Epithelial cell of prostate (primary cell): ENCODE results near the gene MOGAT3.

Experiments used
- DNase-seq: peaks from one replicate; pipeline ENCODE4 v3.0.0-alpha.2; 2011; ENCODE audit warnings: low read depth, low spot score
- H3K27ac ChIP-seq: fragments of 450-650 bp; 2 replicates; pipeline ENCODE4 v1.5.1; 2017; ENCODE audit warnings: mild to moderate bottlenecking

MOGAT3 gene

DNA sequence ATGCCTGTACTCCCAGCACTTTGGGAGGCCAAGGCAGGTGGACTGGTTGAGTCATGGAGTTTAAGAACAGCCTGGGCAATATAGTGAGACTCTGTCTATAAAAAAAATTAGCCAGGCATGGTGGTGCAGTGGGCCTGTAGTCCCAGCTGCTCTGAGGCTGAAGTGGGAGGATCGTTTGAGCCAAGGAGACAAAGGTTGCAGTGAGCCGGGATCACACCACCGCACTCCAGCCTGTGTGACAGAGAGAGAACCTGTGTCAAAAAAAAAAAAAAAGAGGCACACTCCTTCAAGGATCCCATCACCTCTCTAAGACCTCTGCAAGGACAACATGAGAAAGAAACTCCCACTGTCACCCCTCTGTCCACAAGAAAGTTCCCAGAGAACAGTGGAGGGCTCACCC is 25.2 kb downstream of the MOGAT3 start:
- no peak overlapping the region for H3K27ac ChIP-seq
- no peak for DNase-seq

DNA sequence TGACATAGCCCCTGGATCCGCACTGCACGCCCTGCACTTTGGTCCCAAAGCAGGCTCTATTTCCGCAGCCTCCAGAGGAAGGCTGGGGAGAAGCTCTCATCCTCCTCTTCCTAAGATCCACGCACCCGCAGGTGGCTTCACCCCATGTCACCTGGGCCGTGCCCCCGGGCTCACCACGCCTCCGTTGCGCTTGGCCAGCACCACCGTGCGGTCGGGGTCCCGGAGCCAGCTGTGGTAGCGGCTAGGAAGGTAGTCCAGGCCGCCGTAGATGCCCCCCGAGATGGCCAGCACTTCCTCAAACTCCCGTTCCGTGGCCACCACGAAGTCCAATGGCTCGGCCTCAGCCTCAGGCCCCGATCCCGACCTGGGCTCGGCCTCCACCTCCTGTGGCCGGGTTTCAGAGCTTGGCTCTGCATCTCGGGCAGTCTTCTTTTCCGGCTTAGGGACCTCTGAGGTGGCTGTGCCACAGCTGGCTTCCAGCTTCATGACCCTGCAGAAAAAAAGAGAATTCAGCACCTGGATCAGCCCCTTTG is 26.4 kb downstream of the MOGAT3 start:
- no peak overlapping the region for H3K27ac ChIP-seq

DNA sequence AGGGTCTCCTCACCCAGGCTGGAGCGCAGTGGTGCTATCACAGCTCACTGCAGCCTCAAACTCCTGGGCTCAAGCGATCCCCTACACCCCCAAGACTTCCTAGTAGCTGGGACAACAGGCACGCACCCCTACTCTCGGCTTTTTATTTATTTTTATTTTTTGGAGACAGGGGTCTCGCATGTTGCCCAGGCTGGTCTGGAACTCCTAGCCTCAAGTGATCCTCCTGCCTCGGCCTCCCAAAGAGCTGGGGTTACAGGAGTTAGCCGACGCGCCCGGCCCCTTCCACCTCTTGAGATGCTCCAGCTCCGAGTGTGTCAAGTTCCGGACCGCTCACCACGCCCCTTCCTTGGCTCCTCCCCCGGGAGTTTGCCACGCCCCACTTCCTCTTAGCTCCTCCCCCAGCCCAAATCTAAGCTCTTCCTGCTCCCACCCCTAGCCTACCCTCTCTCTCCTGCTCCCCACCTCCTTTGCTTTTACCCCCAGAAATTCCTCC is 27.0 kb downstream of the MOGAT3 start:
- DNase-seq = no peak
- no peak overlapping the region for H3K27ac ChIP-seq

More for the DNA sequence above, 26.4 kb downstream of the MOGAT3 start:
- DNase-seq = no peak

DNA sequence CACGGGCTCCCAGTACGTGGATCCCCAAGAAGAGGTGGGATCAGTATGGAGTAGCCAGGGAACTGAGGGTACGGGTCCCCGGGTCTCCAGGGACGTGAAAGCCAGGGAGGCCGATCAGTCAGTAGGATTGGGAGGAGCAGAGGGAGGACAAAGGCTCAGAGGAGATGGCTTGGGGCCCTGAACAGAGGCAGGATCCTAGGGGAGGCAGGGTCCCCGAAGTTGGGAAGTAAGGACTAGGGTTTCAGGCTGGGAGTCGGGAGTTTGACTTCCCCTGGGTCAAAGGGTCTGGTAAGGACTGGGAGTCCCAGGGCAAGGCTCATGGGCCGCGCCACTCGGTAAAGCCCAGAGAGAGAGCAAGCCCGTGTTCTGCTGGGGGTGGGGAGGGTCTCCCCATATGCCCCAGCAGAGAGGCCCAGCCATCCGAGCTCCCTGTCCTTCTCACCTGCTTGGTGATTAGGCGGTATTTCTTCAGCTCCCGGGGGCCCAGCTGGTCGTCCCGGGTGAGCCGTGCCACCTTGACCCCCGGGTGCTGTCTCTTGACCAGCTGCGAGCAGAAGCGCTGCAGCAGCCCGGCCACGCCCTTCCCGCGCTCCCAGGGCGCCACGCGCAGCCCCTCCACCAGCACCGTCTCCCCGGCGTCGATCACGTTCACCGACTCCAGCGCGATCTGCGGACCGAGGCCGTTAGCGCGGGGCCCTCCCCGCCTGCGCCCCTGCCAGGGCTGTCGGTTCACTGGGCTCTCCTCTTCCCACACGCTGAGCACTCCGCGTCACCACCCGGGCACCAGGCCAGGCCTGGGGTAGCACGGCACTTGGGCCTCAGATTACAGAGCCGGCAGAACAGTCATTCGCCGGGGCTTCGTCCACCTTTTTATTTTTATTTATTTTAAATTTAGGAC is 27.7 kb downstream of the MOGAT3 start:
- H3K27ac ChIP-seq = no peak overlapping the region
- no peak for DNase-seq

DNA sequence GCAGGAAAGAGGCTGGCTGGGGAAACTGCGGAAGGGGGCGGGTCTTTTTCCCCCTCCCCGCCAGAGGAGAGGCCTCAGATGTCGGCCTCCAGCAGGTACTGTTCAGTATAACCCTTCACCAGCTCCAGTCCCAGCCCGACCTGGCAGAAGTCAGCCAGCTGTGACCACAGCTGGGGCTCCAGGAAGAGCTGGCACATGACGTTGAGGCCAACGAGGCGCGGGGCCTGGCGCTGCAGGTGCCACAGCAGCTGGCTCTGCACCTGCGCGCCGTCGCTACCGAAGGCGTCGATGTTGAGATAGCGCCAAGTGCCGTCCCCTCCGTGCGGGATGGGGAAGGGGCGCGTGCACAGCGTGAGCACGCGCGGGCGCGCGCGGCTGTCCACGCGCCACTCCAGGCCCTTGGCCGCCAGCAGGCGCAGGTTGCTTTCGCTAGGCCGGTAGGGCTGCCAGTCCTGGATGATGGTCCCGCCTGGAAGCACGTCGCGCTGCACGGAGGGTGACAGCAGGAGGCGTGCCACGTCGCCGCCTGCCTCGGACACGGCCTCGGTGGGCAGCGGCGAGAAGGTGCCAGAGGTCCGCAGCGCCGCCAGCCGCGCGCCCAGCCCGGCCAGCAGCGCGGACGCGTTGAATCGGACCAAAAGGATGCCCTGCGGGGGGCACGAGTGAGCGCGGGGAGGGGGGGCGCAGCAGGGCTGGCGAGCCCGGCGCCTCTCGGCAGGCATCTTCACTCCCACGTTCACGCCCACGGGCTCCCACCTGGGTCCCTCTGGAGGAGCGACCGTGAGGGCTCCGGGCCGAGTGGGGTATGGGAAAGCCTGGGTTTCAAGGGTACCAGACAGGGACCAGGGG is 28.6 kb downstream of the MOGAT3 start:
- no peak for DNase-seq
- no peak overlapping the region for H3K27ac ChIP-seq

DNA sequence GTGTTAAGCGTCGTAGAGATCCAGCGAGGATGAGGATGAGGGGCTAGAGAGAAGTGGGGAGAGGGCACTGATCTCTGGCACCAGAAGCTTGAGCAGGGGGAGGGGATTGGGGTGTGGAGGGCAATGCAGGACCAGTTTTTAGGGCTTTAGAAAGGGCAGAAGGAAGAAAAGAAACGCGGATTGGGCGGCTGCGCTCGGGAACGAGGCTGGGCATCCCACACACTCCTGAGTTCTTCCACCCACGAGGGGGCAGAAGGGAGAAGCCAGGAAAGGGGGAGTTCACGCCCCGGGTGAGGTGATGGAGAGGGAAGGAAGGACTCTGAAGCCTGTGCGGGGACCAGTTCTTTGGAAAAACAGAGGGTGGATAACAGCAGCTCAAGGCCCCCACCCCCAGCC is 29.4 kb downstream of the MOGAT3 start:
- H3K27ac ChIP-seq = no peak overlapping the region
- no peak for DNase-seq

DNA sequence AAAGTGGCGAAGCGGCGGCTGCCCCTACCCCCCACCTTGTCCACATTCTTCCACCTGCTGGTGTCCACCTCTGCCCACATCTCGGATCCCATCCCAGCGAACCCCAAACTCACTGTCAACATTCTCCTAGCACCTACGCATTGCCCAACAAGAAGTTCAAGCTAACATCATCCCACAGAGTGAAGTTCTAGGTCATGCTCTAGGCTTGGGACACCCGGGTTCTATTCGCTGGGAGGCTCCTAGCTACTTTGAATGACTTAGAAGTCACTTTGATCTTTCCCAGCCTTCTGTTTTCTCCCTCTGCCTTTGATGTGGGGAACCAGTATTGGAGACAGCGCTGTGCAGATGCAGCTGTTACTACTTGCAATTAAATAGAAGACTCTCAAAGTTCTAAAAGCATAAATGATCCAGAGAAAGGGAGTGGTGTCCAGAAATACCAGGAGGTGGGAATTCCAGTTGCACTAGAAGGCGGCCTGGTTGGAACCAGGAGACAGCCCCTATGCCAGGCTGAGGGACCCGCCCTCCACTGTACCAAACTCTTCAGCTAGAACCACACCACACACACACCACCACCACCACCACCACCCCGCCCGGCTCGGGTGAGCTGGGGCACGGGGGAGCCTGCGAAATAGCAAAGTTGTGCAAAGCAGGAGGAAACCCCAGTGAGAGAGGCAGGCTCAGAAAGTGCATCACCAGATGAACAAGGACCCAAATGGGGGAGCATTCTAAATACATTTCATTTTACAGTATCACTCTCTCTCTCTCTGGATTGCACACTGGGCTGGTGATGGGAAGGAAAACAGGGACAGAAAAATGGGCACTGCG is 30.0 kb downstream of the MOGAT3 start:
- H3K27ac ChIP-seq = no peak overlapping the region
- no peak for DNase-seq

DNA sequence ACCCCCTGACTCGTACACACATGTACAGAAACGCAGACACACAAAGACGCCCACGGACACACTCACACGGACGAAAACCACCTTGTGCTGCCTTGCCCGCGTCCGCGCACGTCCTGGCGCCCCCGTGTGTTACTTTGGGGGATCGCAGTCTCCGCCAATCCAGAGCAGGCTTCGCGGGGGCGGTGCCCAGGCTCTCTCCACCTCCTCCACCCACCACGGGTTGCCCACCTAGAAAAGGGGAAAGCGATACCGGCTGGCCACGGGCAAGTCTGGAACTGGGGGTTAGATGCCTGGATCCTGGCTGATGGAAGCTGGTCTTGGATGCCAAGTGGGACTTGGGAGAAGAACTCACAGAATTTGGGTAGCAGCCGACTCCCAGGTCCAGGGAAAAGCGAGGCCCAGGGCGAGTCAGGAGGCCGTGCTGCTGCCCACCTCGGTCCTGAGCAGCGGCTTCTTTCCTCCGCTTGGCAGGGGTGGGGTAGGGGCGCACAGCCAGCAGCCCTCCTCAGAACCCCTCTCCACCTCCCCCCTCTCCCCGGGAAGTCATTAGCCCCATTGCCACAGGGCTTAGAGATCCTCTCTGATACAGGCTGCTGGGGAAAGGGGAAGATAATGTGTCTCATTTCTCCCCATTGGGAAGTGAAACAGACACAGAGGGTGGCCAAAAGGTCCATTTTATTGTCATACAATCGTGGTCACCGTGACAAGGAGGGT is 30.8 kb downstream of the MOGAT3 start:
- no peak for DNase-seq
- no peak overlapping the region for H3K27ac ChIP-seq

DNA sequence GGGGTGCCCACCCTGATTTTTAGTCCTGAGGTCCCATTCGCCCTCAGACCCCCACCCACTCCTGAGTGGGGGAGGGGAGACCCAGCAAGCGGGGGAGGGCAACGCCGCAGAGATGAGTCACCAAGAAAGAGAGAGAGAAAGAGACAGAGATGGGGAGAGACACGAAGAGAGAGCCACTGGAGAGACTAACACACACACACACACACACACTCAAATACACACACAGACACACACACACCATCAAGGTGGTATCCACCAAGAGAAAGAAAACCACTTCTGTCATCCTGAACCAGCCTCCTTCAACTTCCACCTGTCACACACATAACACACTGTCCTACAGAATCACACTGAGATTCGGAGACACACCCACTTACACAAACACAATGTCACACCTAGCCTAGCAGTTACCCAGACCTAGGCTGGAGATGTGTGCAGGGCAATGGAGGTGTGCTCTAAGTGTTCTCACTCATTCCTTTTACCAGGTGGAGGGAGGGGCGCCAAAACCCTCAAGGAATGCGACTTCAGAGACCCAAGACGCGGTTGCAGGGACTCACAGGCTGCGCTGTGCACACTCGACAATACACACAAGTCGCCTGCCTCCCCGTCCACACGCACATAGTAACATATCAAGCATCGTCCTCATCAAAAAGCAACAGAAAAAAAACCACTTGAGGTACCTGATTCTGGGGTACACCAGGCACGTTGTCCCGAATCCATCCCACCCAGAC is 31.6 kb downstream of the MOGAT3 start:
- H3K27ac ChIP-seq = no peak overlapping the region
- no peak for DNase-seq

DNA sequence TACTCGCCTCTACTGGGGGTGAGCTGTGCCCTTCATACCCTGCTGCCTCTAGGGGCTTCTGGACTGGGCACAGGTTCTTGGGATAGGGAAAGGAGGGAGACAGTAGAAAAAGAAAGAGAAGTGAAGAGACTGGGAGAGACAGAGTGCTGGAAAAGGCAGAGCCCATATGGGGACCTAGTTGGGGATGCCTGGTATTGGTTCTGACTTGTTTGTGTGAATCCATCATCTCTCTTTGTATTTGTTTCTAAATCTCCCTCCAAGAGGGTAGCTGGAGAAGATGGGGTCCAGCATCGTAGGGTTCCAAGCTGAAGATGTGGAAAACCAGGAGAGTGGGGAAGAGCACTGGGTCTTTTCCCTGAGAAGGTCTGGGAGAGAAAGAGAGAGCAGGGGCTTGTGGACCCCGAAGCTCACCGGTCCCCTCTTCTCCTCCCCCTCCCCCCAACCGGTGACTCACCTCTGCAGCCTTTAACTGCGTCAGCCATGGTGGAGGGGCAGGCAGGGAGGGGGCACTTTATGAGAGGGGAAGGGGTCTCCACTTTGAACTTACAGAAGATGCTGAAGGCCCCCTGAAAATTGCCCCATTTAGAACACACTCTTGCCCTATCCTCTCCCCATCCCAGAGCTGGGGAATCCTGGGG is 32.3 kb downstream of the MOGAT3 start:
- no peak for DNase-seq
- no peak overlapping the region for H3K27ac ChIP-seq

DNA sequence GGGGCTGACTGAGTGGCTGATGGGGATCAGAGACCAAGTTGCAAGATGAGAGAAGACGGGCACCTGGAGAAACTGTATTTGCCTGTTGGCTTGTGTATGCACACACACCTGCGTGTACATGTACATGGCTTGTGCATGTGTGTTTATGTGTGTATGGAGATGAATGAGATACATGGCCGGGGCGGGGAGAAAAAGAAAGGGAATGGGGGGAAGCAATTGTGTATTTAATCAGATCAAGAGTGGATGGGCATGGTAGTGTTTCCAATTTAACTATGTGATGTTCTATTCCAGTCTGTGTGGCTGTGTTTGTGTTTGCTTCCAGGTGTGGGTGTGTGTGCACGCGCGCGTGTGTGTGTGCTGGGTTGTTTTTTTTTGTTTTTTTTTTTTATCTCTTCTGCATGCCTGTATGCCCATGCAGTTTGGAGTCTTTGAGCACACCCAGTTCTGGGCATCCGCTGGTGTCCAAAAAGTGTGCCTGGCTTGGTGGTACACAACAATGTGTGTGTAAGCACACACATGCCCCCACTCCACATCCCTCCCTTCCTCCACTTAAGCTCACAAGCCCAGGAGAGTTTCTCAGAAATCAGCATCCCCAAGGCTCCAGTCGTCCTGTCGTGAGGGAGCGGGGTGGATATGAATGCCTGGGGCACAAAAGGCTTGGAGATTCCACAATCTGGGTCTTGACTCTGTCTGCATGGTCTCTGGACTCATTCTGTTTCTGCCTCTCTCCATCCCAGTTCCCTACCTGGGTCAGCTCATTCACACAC is 33.0 kb downstream of the MOGAT3 start:
- no peak overlapping the region for H3K27ac ChIP-seq
- no peak for DNase-seq

DNA sequence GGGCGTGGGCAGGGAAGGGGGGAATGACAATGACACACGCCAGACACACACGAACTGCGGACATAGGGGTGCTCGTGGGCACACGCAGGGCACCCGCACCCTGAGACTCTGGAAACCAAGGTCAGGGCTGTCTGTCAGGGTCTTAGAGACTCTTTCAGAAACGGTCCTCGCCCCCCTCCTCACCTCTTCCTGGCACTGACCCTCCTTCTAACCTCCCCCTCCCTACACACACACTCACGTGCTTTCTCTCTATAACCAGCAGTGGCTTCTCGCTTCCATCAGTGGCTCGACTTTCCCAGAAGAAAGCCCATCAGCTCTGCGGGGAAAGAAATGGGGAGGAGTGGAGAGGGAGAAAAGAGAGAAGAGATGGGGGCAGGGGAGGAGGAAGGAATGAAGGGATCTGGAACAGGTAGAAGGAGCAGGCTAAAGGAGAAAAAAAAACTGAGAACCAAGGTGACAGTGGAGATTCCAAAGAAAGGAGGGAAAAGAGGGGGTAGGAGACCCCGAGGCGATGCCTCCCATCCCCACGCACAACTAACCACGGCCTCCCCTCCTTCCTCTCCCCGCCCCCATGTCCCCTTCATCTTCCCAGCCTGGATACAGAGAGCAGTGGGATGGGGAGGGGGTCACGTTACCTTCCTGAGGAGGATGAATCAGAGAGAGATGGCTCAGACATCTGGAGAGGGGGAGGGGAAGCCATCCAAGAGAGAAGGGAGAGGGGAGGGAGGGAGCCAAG is 33.8 kb downstream of the MOGAT3 start:
- DNase-seq = no peak
- H3K27ac ChIP-seq = no peak overlapping the region

DNA sequence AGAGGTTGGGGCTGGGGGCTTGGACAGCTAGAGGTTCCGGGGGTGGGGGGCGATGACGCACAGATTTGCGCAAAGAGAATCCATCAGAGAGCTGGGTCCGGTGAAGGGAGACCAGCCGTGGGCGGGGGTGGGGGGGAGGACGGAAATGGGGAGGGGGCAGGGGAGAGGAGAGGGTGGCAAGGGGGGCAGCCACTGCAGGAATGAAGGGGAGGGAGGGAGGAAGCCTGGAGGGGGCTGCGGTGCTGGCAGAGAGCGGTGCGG is 34.3 kb downstream of the MOGAT3 start:
- no peak overlapping the region for H3K27ac ChIP-seq
- no peak for DNase-seq

DNA sequence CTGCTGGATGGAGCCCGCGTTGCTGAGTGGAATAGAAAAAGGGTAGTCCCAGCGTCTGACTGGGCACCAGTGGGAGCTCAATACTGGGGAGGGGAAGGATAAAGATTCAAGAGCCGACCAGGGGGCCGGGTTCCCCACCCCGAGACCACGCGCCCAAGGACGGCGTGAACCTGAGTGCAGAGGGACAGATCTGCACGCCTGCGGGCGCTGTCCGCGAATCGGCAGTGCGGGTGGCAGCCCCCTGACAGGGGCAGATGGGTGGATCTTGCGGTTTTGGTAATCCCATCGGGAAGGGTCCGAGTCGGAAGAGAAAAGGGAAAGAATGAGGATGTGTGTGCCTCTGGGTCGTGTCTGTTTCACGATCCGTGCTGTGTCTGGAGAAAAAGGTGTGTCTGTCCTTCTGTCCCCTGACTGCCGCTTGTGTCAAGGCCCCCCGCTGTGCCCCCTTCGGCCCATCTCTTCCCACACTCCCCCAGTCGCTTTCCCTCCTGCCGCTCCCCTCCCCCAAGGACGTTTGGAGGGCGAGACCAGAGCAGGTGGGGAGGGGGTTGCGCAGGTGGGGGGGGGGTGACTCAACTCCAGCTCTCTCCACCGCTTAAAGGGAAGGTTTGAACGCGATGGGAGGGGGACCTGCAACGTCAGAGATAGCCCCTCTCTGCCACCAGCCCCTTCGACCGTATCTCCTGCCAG is 34.7 kb downstream of the MOGAT3 start:
- no peak overlapping the region for H3K27ac ChIP-seq
- no peak for DNase-seq

DNA sequence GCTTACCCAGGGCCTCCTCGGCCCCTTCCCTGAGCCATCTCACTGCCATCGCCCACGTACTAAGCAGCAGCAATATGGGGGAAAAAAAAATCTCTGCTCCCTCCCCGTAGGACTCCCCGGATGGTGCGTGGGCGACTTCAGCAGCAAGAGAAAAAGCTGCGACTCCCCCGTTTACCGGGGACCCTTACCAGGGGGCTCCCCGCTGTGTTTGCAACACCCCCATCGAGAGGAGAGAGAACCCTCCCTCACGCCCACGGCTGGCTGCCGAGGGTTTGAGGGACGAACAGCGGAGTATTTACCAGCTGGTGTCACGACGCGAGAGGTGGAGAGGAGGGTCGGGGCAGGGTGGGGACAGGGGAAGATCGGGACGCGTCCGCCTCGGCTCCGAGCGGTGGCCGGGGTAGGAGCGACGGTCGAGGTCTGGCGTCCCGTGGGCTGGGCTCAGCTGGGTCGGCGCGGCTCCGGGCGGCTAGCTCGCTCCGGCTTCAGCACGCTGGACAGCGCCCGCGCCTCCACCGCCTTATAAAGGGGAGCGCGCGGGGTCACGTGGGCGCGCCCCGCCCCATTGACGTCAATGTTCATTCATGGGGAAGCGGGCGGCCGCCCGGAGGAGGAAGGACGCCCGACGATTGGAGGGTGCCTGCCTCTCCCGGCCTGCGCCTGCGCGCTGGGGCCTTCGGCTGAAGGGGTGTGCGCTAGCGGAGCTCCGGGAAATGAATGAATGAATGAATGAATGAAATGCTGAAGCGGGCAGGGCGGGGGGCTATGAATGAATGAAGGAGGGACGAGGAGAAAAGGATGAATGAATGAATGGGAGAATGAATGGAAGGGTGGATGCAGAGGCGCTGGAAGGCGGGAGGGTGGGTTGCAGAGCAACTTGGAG is 35.5 kb downstream of the MOGAT3 start, which contains the start of gene VGF:
Gene VGF, minus strand, starts transcription at position 495 of the 883 bp plus-strand sequence. CDS start 726 bp downstream, outside the sequence.
- H3K27ac ChIP-seq = no peak within 1 kb of the TSS
- DNase-seq = peak; percentile 66
